BLaER1 treated with 17β-estradiol and CSF1 and Interleukin-3, amounts not matched to agents 10 nM and 100 nM (cell line): ENCODE measurements around the gene ECE1.

Experiments used
- H3K27ac ChIP-seq, 11 experiments: shearing (Covaris generic); formaldehyde crosslinking; 2 replicates each; pipeline ENCODE4 v1.8.1; 2022
- H3K27me3 ChIP-seq, 11 experiments: shearing (Covaris generic); formaldehyde crosslinking; 2 replicates each; pipeline ENCODE4 v1.8.1; 2022
- H3K36me3 ChIP-seq, 11 experiments: shearing (Covaris generic); formaldehyde crosslinking; 2 replicates each; pipeline ENCODE4 v1.8.1; 2022
- H3K4me1 ChIP-seq, 10 experiments: shearing (Covaris generic); formaldehyde crosslinking; 2 replicates each; pipeline ENCODE4 v1.8.1; 2022
- H3K4me2 ChIP-seq, 11 experiments: shearing (Covaris generic); formaldehyde crosslinking; 2 replicates each; pipeline ENCODE4 v1.8.1; 2022
- H3K4me3 ChIP-seq, 10 experiments: shearing (Covaris generic); formaldehyde crosslinking; 2 replicates each; pipeline ENCODE4 v1.8.1; 2022
- H3K9ac ChIP-seq, 11 experiments: shearing (Covaris generic); formaldehyde crosslinking; 2 replicates each; pipeline ENCODE4 v1.8.1; 2022
- H3K9me3 ChIP-seq, 11 experiments: shearing (Covaris generic); formaldehyde crosslinking; replicated peaks in 1 of 11; 2 replicates each; pipeline ENCODE4 v1.8.1; 2022
- H4K20me1 ChIP-seq, 11 experiments: shearing (Covaris generic); formaldehyde crosslinking; 2 replicates each; pipeline ENCODE4 v1.8.1; 2022
- Cebpa-rat ChIP-seq, 11 experiments: shearing (Covaris generic); IDR thresholded peaks; 2 replicates each; pipeline ENCODE4 v1.8.1; 2022

ECE1 gene

DNA sequence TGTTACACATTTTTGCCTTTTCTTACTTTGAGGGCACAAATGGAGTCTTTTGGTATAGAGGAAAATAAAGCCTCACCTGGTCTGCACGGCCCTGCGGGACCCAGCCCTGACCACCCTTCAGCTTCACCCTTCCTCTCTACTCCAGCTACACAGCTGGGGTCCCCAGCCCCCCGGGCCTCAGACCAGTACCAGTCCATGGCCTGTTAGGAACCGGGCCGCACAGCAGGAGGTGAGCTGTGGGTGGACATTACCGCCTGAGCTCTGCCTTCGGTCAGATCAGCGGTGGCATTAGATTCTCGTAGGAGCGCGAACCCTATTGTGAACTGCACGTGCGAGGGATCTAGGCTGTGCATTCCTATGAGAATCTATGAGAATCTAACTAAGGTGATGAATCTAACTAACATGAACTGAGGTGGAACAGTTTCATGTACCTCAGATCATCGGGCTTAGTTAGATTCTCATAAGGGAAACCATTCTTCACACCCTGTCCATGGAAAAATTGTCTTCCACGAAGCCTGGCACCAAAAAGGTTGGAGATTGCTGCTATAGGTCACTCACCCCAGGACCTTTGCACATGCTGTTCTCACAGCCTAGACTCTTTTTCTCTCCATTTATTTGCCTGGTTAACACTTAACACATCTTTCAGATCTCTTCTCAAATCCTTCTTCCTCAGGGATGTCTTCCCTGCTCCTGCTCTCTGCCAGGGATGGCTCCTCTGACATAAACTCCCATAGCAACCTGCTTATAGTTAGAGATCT is 37.5 kb upstream of the ECE1 start:
- no peaks in the 10 kb centered on the region for H3K9me3 ChIP-seq
- peak overlapping the region in 3 of 11 experiments; percentile 6 to 85 (median 84); a peak in 4 of 22 replicates for H3K9ac ChIP-seq
- H3K4me2 ChIP-seq, result peak overlapping the region in 9 of 11 experiments; percentile 82 to 97 (median 92); a peak in 17 of 22 replicates
- TF ChIP-seq Cebpa-rat (IDR thresholded peaks at IDR 0.05), result no peak
- no peak overlapping the region for H3K4me3 ChIP-seq
- H3K4me1 ChIP-seq, result peaks cover 61 to 88% (median 83%) of the 10 kb centered on the region in 10 experiments
- peak overlapping the region in 5 of 11 experiments; percentile 90 to 95 (median 92); a peak in 8 of 22 replicates for H3K27ac ChIP-seq
- peaks cover 0 to 14% (median 5%) of the 10 kb centered on the region in 11 experiments; a peak in 8 of 22 replicates for H4K20me1 ChIP-seq
- H3K36me3 ChIP-seq, result no peaks in the 10 kb centered on the region
- peaks cover 0 to 43% (median 0%) of the 10 kb centered on the region in 11 experiments; a peak in 6 of 22 replicates for H3K27me3 ChIP-seq

DNA sequence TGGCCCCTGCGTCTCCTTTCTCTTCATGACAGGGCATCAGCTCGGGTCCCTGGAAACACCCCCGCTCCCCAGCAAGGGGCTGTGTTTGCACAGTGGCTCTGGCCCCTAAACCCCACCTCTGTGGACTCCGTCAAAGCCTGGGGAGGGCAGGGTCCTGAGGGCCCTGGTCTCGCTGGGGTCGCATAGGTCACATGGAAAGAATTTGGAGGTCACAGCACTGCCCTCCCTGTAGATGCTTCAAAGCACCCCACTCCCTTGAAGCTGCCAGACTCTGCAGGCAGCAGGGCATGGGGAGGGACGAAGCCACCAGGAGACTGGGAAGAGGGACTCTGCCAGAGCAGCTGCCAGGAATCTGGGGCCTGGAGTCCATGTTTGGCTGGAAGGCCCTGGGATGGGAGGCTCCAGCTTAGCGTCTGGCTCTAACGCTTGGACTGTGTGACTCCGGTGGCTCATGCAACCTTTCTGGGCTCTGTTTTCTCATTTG is 36.6 kb upstream of the ECE1 start:
- Histone ChIP-seq H3K9me3 (no peaks in the 10 kb centered on the region), H3K27me3 (peaks cover 0 to 43% (median 0%) of the 10 kb centered on the region in 11 experiments; a peak in 6 of 22 replicates), H3K4me1 (peaks cover 64 to 90% (median 85%) of the 10 kb centered on the region in 10 experiments), H3K9ac (peak overlapping the region in 9 of 11 experiments; percentile 65 to 85 (median 80); a peak in 11 of 22 replicates), H3K4me2 (peak overlapping the region; percentile 80 to 97 (median 92)), H3K27ac (peak overlapping the region in 9 of 11 experiments; percentile 77 to 95 (median 90); a peak in 16 of 22 replicates), H4K20me1 (peaks cover 0 to 9% (median 2%) of the 10 kb centered on the region in 11 experiments; a peak in 7 of 22 replicates), H3K4me3 (no peak overlapping the region; a peak in 1 of 20 replicates), H3K36me3 (no peaks in the 10 kb centered on the region)
- no peak for TF ChIP-seq Cebpa-rat (IDR thresholded peaks at IDR 0.05)

DNA sequence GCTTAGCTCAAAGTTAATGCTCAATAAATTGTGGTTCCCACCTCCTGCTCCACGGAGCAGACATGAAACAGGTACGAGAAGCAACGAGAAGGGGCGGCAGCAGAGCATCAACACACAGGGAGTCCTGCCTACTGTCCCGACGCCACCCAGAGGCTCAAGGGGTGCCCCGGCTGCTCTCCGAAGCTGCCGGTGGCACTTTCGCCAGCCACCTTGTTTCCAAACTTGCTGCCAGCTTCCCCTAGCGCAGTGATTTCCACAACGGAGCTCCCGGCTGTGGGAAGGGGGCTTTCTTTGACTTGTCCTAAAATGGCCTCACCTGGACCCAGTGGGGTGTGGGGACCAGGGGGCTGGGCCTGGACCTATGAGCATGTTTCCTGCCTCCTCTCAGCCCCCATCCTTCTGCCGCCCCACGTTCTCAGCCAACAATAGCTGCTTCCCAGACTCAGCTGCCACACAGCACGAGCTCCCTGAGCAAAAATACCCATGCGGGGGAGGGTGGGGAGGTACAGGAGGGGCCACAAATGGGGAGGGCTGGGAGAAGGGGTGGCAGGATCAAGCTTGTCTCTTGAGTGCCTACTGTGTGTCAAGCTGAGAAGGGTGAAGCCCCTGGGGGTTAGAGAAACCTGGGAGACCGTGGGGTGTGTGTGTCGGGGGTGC is 35.6 kb upstream of the ECE1 start:
- H3K27me3 ChIP-seq, result peaks cover 0 to 36% (median 0%) of the 10 kb centered on the region in 11 experiments; a peak in 6 of 22 replicates
- H3K4me1 ChIP-seq, result peaks cover 68 to 90% (median 86%) of the 10 kb centered on the region in 10 experiments
- H3K4me2 ChIP-seq, result peak overlapping the region; percentile 80 to 97 (median 92)
- H3K27ac ChIP-seq, result peak overlapping the region in 10 of 11 experiments; percentile 50 to 95 (median 88); a peak in 19 of 22 replicates
- peak overlapping the region in 10 of 11 experiments; percentile 44 to 85 (median 78); a peak in 20 of 22 replicates for H3K9ac ChIP-seq
- no peaks in the 10 kb centered on the region for H3K9me3 ChIP-seq
- H4K20me1 ChIP-seq, result 0 out of 22 replicates have a peak, but pooled peaks cover 0 to 7% (median 0%) of the 10 kb centered on the region in 11 experiments
- no peak for TF ChIP-seq Cebpa-rat (IDR thresholded peaks at IDR 0.05)
- no peaks in the 10 kb centered on the region for H3K36me3 ChIP-seq
- H3K4me3 ChIP-seq, result peak overlapping the region in 4 of 10 experiments; percentile 39 to 54 (median 44); a peak in 7 of 20 replicates

DNA sequence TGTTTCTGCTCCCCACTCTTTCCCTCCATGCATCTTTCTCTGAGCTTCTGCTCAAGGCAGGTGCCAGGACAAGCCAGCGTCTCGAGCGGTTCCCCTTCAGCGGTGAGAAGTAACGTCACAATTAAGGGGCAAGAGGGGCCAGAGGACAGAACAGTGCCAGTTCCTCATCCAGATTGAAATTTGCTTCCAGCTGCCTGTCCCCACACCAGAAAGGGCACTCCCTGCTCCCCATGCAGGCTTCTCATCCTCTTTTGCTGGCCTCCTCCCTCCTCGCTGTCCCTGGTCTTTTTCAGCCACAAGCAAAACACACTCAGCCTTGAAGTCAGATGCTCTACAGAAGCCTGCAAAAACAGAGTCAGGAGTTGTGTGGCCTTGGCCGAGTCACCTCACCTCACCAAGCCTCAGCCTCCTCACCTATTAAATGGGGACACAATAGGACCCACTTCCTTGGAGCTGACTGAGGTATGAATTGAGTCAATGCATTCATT is 35.0 kb upstream of the ECE1 start:
- H4K20me1 ChIP-seq, result 0 out of 22 replicates have a peak, but pooled peaks cover 0 to 7% (median 0%) of the 10 kb centered on the region in 11 experiments
- H3K27me3 ChIP-seq, result peaks cover 0 to 32% (median 0%) of the 10 kb centered on the region in 11 experiments; a peak in 6 of 22 replicates
- H3K4me2 ChIP-seq, result peak overlapping the region; percentile 80 to 97 (median 92)
- TF ChIP-seq Cebpa-rat (IDR thresholded peaks at IDR 0.05), result peak in 3 of 11 experiments; percentile 2 to 46 (median 19); a peak in 4 of 22 replicates
- H3K36me3 ChIP-seq, result no peaks in the 10 kb centered on the region
- peaks cover 63 to 90% (median 85%) of the 10 kb centered on the region in 10 experiments for H3K4me1 ChIP-seq
- peak overlapping the region in 7 of 10 experiments; percentile 24 to 54 (median 43); a peak in 13 of 20 replicates for H3K4me3 ChIP-seq
- peak overlapping the region; percentile 1 to 85 (median 77); a peak in 20 of 22 replicates for H3K9ac ChIP-seq
- no peaks in the 10 kb centered on the region for H3K9me3 ChIP-seq
- peak overlapping the region in 10 of 11 experiments; percentile 50 to 95 (median 88); a peak in 20 of 22 replicates for H3K27ac ChIP-seq

DNA sequence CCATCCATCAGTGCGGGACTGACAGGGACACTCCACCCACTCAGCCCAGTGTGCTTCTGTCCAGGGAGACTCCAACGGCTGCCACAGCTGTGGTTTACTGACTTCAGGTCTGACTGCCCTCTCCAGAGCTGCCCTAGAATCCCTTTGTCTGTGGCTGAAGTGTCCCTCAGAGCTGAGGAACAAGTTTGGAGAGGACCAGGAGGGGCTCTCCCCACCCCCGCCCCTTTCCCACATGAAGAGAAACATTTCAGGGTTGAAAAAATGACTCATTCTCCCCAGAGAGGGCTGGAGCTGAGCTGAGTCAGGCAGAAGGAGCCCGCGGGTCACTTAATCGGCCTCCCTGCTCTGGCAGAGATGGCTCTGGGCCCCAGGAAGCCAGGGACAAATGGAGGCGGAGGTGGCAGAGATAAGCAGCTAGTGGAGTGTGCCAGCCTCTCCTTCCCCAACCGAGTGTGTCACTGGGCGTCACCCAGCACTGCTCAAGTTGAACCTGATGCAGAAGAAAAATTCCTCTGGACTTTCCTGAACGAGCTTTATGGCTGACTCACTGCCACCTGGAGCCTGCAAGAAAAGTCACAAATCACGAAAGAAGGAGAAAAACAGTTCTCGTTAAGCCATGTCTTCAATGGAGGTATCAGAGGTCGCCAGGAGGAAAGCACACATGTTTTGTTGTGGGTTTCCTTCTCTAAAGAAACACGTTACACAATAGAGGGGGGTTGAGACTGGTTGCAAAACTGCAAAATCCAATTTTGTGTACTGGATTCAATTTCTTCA is 34.3 kb upstream of the ECE1 start:
- Histone ChIP-seq H3K9ac (peak overlapping the region; percentile 1 to 85 (median 77); a peak in 21 of 22 replicates), H4K20me1 (0 out of 22 replicates have a peak, but pooled peaks cover 0 to 7% (median 0%) of the 10 kb centered on the region in 11 experiments), H3K36me3 (no peaks in the 10 kb centered on the region), H3K27ac (peak overlapping the region in 10 of 11 experiments; percentile 50 to 95 (median 88); a peak in 20 of 22 replicates), H3K4me2 (peak overlapping the region; percentile 80 to 97 (median 92)), H3K27me3 (peaks cover 0 to 29% (median 0%) of the 10 kb centered on the region in 11 experiments; a peak in 6 of 22 replicates), H3K9me3 (no peaks in the 10 kb centered on the region), H3K4me1 (peaks cover 62 to 90% (median 87%) of the 10 kb centered on the region in 10 experiments), H3K4me3 (peak overlapping the region in 8 of 10 experiments; percentile 8 to 54 (median 41); a peak in 13 of 20 replicates)
- TF ChIP-seq Cebpa-rat (IDR thresholded peaks at IDR 0.05), result peak in 9 of 11 experiments; percentile 71 to 96 (median 90); a peak in 17 of 22 replicates

DNA sequence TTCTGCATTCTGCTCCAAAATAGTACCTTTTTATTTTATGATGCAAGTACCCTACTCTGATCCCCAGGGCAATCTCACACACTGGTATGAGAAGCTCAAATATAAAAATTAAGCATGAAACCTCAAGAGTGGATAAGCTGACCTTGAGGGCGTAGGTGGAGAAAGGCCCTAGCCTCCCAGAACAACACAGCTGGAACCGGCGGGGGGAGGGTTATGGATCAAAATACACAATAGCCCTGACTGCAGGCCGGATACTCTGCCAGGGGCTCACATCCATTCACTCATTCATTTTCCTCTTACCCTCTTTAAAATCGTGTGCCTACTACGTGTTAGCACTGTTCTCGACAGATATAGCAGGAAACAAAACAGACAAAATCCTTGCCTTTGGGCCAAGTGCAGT is 32.8 kb upstream of the ECE1 start:
- H3K27me3 ChIP-seq, result peaks cover 0 to 23% (median 0%) of the 10 kb centered on the region in 11 experiments; a peak in 4 of 22 replicates
- H3K36me3 ChIP-seq, result no peaks in the 10 kb centered on the region
- no peak overlapping the region for H3K4me3 ChIP-seq
- H3K27ac ChIP-seq, result peak overlapping the region in 9 of 11 experiments; percentile 59 to 95 (median 90); a peak in 18 of 22 replicates
- no peaks in the 10 kb centered on the region for H3K9me3 ChIP-seq
- peak overlapping the region in 9 of 11 experiments; percentile 46 to 85 (median 74); a peak in 16 of 22 replicates for H3K9ac ChIP-seq
- H4K20me1 ChIP-seq, result 0 out of 22 replicates have a peak, but pooled peaks cover 0 to 7% (median 0%) of the 10 kb centered on the region in 11 experiments
- peaks cover 74 to 98% (median 96%) of the 10 kb centered on the region in 10 experiments for H3K4me1 ChIP-seq
- H3K4me2 ChIP-seq, result peak overlapping the region; percentile 80 to 97 (median 92)
- TF ChIP-seq Cebpa-rat (IDR thresholded peaks at IDR 0.05), result no peak

DNA sequence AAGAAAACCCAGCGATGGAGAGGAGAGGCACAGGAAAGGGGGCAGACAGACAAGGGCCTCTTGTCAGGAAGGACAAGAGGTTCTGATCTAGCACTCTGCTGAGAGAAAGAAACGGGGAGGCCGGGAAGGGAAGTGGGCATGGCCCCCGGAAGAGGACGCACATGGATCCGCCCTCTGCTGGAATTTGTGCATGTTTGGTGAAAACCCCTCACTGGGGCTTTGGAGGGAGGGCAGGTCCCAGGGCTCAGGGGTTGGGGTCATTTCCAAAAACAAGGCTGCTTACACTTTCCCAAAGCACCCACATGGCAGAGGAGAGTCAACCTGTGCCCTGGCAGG is 32.4 kb upstream of the ECE1 start:
- TF ChIP-seq Cebpa-rat (IDR thresholded peaks at IDR 0.05), result no peak
- Histone ChIP-seq H3K9ac (peak overlapping the region in 9 of 11 experiments; percentile 44 to 85 (median 72); a peak in 17 of 22 replicates), H3K4me1 (peaks cover 74 to 100% (median 100%) of the 10 kb centered on the region in 10 experiments), H3K27ac (peak overlapping the region in 10 of 11 experiments; percentile 35 to 95 (median 88); a peak in 19 of 22 replicates), H3K4me3 (peak overlapping the region in 2 of 10 experiments; percentile 1 to 4; a peak in 3 of 20 replicates), H3K9me3 (no peaks in the 10 kb centered on the region), H3K4me2 (peak overlapping the region; percentile 80 to 97 (median 92)), H4K20me1 (peaks cover 0 to 7% (median 0%) of the 10 kb centered on the region in 11 experiments; a peak in 1 of 22 replicates), H3K36me3 (no peaks in the 10 kb centered on the region), H3K27me3 (peaks cover 0 to 19% (median 0%) of the 10 kb centered on the region in 11 experiments; a peak in 3 of 22 replicates)
